Gastroesophageal sphincter (tissue), 3 donors: ENCODE data around the gene MAPK6.

Experiments used
- EP300 ChIP-seq: sonication (generic); formaldehyde crosslinking; IDR thresholded peaks from one replicate; pipeline ENCODE4 v1.6.1; 2017; ENCODE audit warnings: antibody characterized with exemption, mild to moderate bottlenecking
- TF ChIP-seq, protein P1 (sequence below), 4 experiments: fragments of 200-600 bp in 2 of 4; fragments of 450-650 bp in 2 of 4; sonication (generic) in 1 of 4; IDR thresholded peaks; one replicate each; pipeline ENCODE4 v1.5.1; 2017 to 2019; ENCODE audit warnings: antibody characterized with exemption in 4 of 4, mild to moderate bottlenecking in 2 of 4, moderate library complexity in 2 of 4

DNA sequence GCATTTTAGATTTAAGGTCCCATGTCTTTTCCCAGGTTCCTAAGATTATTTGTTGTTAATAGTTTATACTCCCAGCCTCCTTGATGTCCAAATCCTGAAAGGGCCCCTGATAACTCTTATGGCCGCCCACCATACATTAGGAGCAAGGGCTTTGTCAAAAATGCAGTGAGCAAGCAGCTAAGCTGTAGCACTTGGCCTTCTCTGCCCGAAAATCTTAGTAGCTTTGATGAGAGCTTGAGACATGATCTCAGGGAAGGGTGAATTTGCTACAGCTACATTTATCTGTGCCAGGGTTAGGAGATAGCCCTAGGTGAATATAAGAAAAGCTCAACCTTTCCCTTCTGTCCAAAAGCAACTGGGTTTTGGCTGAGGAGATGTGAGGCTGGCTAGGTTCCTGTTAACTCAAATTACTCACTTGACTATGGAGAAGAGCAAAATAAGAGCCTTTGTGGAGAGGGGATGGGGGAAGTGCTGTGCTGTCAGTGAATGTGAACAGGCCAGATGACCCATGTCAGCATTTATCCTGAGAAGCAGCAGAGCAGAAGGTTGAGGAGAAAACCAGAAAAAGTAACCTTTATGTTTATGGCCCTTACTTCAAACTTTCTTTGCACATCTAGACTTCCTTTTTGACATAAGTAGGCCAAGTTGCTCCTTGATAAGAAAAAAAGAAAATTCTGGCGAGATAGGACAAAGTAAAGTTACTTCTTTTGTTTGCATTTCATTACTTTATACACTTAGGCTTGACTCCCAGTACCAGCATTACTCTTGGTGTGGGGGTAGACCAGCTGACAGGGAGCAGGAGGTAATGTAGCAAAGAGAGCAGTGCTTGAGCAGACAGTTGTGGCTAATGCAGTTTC lies 21.1 kb downstream of the MAPK6 start:
- TF ChIP-seq, protein P1, sequence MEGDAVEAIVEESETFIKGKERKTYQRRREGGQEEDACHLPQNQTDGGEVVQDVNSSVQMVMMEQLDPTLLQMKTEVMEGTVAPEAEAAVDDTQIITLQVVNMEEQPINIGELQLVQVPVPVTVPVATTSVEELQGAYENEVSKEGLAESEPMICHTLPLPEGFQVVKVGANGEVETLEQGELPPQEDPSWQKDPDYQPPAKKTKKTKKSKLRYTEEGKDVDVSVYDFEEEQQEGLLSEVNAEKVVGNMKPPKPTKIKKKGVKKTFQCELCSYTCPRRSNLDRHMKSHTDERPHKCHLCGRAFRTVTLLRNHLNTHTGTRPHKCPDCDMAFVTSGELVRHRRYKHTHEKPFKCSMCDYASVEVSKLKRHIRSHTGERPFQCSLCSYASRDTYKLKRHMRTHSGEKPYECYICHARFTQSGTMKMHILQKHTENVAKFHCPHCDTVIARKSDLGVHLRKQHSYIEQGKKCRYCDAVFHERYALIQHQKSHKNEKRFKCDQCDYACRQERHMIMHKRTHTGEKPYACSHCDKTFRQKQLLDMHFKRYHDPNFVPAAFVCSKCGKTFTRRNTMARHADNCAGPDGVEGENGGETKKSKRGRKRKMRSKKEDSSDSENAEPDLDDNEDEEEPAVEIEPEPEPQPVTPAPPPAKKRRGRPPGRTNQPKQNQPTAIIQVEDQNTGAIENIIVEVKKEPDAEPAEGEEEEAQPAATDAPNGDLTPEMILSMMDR (IDR thresholded peaks at IDR 0.05): no peak
- no peak for TF ChIP-seq EP300
